T-helper 9 cell (primary cell): ENCODE data around the gene PSAP.

Experiments used
- DNase-seq: peaks from one replicate; pipeline ENCODE4 v3.0.0-alpha.2; 2020

PSAP gene

DNA sequence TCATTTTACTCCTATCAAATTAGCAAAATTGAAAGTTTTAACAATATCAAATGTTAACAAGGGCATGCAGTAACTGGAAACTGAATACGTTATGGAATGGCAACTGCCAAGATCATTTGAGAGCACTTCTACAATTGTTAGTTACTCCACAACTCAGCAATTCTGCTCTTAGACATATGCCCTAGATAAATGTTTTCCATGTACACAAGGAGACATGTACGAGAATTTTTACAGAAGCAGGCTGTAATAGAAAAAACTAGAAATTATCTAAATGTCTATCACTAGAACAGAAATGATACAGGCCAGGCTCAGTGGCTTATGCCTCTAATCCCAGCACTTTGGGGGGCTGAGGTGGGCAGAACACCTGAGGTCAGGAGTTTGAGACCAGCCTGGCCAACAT, 7.0 kb downstream of the PSAP start:
- no peak for DNase-seq

DNA sequence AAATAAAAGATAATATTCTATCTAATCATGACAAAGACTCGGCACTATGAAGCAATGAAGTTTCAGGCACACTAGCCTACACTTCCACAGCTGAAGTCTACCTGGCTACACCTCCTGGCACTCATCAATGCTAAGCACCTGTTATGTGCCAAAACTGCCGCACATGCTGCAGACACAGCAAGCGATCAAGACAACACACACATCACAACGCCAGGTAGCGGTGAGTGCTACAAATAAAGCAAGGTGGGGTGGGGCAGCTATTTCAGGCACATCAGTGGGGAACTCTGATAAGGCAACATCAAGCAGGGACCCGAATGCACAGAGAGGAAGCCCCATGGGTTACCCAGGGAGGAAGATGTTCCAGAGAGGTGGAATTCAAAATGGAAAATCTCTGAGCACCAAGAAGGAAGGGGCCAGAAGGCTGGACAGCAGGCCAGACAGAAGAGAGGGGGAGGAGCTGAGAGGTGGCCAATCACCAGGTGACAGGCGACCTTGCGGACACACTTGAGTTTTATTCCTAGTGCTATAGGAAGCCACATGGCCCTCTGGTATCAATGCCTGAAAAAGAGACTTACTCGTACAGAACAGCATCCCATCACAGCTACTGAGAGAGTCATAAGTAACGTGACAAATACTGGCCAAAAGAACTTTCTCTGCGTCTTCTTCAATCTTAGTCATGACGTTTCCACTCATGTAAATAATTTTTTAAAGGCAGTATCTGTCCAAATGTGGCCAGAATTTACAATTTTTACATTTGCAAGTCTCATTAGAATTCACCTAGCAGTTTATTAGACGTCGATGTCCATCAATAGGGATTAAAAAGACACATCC, 8.0 kb downstream of the PSAP start:
- DNase-seq = no peak

DNA sequence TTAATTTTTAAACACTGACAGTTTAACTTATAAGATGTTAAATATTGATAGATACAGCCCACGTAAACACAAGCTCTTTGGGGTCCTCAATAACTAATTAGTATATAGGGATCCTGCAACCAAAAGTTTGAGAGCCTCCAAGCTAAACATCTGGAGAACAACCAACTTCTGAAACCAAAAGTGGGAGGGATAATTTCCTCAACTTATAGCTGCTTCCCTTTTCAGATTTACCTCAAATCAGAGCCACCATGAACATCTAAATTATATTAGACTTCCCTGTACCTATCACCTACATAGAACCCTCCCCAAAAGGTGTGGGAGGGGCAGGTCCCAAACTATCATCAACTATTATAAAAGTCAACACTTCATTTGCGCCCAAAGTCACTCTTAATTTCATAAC, 8.6 kb downstream of the PSAP start:
- DNase-seq = no peak

DNA sequence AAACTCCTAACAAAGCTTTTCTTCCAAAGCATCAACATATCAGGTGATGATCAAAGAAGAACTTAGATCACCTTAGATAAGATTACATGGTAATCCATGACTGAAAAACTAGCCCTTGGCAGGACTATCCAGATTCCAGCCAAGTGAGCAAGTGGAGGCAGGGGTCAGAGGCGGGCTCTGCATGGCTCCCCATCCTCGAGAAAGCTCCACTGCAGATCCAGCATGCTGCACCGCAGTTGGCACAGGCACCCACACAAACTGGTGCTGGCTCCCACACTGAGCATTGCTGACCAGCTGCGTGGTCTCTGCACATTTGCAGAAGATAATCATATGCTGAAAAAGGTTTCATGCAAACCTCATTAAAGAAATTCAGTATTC, 10.1 kb downstream of the PSAP start:
- no peak for DNase-seq

DNA sequence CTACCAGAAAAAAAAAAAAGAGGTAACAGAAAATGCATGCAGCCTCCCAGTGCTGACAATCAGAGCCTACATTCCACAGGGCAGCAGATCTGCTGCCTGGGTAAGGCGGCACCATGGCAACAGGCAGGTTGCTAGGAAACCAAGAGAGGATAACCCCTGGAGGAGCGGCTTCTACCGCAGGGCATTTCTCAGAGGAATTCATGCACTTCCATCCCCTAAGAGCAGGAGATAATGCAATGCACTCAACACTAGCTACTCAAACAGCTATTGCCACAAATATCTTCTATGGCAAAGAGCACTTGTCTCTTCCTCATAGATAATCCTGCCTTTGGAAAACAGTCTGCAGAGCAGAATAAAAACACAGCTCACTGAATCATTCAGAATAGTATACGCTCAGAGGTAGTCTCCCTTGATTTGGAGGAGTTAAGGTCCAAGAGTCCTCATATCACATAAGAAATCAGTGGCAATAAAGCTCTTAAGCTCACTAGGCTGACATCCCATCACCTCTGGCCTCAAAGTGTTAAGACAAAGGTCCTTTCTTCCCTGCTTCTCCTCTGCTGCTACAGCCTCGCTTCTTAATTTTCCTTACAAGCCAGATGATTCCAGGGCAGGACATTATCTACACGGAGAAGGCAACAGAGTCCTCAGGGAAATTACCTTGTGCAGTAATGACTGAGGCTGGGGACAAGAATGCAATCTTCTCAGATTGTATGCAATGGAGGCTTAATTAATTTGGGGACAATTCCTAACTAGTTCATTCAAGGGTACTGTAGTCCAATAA, 10.7 kb downstream of the PSAP start:
- DNase-seq = no peak

DNA sequence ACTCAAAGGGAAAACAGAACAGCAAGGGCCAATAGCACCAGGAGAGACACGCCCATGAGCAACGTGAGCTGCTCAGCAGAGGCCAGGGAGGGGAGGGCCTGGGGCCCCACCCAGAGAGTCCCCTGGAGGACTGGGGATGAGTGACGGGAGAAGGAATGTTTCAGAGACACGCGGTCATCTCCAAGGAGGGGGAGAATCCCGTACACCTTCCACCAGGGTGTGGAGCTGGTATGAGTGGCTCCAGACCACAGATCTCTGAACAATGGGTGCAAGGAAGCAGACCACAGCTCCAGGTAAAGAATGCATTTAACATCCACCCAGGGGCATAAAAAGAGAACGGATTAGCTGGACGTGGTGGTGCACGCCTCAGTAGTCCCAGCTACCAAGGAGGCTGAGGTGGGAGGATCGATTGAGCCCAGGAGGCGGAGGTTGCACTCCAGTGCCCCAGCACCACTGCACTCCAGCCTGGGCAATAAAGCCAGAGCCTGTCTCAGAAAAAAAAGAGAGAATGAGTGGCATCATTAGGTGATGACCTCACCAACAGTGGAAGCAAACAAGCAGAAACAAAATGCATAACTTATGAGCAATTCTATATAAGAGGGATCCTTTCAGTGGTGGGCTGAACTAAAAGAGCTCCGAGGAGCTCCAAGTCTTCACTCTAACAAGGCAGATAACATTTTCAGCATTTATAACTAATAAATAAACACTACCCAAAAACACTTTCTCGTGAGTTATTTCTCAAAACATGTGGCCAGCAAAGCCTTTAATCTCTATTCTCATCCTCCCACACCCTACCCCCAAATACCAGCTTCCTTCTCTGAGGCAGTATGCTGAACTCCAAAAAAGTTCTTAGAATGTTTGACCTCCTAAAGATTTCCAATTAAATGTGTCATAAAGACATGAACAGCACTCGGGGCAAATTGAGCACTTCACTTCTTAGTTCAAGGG, 12.5 kb downstream of the PSAP start:
- DNase-seq = no peak

DNA sequence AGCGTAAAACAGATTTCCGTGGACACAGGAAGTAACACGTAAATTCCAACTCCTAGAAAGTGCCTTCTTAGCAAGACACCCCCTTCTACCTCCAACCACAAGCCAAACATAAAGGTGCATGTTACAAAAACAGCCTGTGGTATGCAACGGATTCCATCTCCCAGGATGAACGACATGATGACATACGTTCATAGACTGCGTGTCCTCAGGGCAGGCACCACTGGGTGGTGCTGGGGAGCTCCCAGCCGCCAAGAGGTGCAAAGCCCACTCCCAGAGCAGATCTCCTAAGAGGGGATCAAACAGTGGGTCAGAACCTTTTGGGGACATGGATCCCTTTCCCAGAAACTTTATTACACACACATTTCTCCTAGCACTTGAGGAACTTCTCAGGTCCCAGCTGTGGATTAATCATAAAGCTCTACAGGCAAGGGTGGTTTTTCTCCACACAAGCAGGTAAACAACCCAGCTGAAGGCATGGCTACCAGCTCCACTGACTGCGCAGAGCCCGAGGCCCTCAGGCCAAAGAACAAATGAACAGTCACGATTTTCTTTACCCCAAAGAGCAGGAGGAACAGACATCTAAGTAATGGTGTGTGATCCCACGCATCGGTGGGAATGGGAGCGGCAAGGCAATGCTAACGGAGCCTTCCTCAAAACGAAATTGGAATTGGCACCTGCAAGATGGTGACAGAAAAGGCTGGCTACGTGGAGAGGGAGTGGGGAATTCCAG, 13.8 kb downstream of the PSAP start:
- no peak for DNase-seq

DNA sequence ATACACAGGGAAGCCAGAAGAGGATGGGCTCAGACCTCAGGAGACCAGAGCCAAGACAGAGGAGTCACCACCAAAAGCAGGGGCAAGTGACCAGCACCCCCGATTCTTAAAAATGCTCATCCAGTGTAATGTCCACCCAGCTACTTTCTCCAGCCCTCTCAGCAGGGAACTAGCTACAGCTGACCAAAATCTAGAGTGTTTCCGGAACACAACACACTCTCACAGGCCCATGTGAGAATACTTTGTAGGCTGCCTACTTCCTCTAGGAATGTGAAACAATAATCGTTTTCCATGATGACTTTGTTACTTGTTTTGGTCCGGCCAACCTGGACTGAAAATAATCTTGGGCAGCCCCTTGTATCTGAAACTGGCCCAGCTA, 14.5 kb downstream of the PSAP start:
- no peak for DNase-seq

DNA sequence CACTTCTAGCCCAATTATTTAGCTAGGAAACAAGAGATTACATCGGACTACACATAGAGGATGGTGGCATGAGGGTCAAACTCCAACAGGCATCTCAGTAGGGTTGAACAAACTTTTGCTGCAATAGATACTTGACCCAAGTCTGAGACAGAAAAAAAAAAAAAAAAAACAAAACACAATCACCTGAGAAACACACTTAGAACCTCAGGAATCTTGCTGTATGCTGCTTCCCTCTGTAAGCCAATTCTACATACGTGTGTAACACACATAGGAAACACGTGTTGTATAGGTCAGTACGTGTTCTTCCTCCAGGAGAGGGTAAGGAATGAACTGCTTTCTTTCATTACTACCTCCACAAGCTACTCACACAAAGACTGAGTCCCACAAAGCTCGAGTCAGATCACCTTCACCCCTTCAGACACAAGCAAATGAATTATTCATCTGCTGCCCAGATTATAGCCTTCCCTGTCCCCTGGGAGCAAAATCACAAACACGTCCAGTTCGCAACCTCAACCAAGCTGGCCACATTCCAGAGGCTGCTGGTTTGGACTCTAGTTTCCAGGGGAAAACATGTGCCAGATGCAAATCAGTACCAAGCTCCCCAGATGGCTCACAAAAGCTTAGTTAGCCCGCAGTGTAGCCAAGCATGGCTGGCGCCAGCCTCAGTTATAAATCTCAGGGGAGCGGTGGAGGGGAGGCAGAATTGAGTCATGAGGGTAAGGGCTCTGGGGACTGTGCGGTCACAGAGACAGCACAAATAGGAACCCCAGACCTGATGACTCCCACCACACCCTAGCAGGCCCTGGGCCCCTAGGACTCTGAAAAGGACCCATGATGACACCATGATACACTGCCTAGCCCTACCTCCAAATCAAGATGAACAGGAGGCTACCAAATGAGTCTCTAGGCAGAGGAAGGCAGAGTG, 15.1 kb downstream of the PSAP start:
- DNase-seq = no peak

DNA sequence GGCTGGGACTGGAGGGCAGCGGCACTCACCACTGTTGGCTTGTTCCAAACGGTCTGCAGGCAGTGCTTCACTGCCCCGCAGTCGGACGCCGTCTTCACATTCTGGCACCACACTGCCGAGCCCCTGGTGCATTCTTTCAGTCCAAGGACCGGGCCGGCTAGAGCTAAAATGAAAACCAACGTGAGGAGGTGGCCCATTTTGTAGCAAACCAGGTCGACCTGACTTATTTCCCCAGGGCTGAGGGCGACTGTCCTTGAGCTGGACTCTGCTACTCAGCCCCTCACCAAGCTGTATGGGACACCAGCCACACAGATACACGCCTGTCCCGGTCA, 16.7 kb downstream of the PSAP start:
- no peak for DNase-seq

DNA sequence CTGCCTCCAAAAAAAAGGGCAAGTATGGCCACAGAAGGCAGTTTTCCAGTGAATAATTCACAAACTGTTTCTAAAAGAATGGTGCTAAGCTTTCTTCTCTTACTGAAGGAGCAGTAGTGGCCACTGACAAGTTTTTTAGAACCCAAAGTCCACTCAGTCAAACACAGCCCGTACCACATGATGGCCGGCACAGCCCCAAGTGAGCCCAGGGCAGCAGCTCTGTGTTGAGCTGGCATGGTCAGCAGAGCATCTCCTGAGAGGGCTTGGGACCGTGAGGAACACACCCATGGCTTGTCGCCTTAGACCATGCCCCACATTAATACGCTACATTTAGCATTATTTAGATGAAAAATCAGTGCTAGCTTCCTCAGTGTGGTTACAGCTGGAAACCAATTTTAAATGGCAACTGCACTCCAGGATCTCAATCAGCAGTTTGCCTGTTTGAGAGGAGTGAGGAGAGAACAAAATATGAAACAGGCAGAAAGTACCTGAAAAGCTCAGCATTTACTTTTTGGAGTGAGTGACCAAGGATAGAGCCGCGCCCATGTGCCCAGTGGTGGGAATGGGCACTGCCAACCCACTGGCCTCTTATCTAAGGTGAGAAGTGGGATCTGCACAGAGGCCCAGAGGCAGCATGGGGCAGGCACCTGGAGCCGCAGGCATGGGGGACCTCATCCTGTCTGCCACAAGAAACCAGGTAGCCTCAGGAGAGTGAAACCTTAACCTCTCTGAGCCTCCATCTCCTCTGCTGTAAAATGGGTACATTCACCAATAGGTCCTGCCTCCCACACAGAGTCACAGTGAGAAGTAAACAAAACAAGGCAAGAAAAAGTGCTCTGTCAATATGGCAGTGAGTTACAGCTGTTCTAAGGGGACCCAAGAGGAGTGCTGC, 17.4 kb downstream of the PSAP start:
- no peak for DNase-seq

DNA sequence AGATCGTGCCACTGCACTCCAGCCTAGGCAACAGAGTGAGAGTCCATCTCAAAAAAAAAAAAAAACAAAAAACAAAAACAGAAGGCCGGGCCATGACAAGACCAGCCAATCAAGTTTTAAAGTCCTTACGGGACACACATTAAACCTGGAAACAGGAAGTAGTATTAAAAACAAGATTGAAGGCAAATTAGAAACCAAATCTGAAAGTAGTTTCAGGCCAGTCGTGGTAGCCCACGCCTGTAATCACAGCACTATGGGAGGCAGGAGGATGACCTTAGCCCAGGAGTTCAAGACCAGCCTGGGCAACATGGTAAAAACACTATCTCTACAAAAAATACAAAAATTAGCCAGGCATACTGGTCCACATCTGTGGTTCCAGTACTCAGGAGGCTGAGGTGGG, 18.1 kb downstream of the PSAP start:
- no peak for DNase-seq

DNA sequence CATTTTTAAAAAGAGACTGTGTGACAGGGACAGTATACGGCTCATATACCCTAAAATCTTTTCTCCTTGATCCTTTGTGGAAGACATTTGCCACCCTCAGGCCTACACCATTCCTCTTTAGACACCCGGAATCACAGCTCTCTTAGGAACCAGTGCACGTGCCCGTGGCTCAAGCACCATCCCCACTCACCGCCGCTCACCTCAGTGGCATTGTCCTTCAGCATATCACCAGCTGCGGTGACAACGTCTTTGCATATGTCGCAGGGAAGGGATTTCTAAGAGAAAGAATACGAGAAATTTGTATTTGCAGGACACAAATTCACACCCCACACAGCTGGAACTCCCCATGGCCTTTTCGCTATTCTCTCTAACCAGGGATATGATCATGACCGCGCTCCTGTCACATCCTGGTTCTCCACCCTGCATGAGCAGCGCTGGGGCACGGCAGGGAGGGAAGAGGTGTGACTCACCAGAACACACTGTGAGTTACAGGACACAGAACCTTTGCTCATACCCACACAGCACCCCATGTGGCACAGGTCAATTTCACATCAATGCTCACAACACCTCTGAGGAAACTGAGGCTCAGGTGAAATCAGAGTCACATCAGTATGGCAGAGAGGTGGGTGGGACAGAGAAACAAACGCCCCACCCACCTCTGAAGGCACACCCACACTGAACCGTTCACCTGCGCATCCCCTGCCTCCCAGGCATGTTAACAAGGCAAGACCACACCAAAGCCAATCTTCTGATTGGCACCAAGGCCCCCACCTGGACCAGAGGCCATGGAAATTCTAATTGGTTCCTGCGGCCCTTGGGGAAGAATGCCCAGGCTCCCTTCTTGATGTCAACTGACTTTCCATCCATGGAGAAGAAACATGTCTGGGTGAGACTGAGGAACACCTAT, 19.2 kb downstream of the PSAP start:
- no peak for DNase-seq

DNA sequence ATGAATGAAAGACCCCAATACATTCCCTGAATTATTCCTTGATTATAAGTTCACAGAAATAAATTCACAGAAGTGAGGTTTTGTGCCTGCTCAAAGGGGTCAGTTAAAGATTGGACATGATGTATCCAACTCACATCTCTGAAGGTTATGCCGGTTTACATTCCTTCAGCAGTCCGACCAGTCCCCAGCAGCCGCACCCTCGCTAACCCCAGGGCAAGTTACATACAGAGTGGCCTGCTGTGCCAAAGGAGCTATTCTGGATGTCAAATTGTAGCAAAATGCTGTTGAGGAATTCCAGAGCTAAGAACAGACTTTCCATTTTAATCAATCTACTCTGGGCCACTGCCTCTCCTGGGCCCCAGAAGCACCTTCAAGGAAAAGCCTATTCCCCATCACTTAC, 20.3 kb downstream of the PSAP start:
- no peak for DNase-seq

DNA sequence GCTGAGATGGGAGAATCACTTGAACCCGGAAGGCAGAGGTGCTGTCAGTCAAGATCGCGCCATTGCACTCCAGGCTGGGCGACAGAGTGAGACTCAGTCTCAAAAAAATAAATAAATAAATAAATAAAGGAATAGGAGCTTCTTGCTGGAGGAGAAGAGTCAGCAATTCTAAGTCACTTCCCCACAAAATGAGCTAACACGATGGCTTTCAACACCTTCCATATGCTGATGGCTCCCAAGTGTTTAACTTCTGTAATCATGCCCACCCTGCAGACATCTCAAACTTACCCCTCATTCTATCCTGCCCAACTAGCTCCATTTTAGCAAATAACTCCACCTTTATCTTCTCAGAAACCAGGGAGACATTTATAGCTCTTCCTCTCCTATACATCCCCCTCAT, 21.2 kb downstream of the PSAP start:
- DNase-seq = no peak

DNA sequence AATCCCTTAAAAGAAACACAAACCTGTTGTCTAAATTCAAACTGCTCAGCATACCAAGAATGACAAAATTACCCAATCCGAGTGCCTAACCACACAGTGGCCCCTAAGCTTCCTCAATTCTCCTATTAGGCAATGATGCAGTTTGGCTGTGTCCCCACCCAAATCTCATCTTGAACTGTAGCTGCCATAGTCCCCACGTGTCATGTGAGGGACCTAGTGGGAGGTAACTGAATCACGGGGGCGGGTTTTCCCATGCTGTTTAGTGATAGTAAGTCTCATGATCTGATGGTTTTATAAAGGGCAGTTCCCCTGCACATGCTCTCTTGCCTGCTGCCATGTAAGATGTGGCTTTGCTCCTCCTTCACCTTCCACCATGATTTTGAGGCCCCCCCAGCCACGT, 21.9 kb downstream of the PSAP start:
- no peak for DNase-seq

DNA sequence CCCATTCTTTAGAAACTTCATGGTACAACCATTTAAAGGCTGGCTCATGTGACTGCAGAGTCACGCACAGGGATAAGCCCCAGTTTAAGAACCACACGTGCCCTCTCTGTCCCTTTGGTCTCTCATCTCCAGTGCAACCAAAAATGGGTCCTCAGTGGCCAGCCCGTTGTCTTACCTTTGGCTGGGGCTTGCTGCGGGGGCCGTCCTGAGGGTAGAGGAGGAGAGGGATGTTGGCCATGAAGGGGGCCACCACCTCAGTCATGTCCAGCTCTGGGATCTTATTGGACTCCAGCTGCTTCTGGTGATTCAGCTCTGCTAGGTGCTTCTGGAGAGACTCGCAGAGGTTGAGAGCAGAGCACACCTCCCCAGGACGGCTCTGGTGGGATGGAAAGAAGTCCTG, 22.3 kb downstream of the PSAP start:
- no peak for DNase-seq

DNA sequence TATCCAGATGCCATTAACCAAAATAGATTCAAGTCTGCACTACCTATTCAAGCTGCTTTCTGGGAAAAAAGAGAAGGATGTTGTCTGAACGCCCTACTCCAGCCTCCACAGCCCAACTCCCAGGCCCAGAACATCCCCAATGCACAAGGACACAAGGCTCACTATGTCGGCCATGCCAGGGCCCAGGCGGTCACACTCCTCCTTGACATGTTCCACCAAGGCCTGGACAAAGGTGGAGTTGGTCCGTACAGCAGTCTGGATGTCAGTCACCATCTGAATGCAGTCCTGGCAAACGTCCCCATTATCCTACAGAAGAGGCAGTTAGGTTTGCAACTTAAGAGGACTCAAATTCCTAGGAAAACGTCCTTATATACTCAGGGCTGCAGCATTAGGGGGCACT, 23.2 kb downstream of the PSAP start:
- DNase-seq = no peak

DNA sequence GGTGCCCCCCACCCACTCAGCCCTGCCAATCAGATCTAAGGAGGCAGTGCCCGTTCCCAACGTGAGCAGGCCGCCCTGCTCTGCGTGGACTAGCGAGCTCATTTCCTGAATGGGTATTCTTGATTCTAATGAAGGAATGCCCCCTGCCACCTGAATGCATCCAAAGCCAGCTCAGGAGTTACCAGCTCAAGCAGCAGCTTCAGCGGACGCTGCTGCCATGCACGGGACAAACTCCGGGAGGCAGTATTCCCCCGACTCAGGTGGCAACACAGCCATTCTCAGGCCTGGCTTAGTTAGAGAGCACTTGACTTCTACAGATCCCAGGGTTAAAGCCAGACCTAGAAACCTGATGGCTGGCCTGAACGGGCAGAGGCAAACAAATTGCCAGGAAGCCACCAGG, 25.8 kb downstream of the PSAP start:
- no peak for DNase-seq
